ENCODE measurements around the gene SLCO1A2.

DNA sequence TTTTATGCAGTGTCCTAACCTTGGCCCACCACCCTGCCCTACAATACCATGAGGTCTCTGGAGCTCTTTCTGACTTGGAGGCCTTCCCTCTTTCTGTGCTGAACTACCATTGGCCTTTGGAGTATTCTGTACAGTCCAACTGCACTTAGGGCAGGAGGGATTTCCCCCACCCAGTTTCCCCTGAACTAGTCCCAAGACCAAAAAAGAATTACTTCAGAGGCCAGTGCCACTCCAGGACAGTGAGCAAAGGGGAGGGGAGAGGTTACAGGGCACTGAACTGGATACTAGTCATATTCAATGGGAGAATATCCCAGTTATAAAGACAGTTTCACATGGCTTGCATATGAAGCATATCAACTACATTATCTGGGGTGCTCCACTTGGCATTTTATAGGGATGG is 6.1 kb downstream of the SLCO1A2 start:
- TF ChIP-seq CTCF (IDR thresholded peaks at IDR 0.05): no peak
- TF ChIP-seq POLR2AphosphoS5 (IDR thresholded peaks at IDR 0.05): no peak
- no peak for TF ChIP-seq POLR2A (IDR thresholded peaks at IDR 0.05)

All from transverse colon (tissue), 4 donors.